Liver (tissue), 9 donors: ENCODE data around the gene ENTHD1. TPM values are rescaled to one million over a fixed set of nuclear protein-coding genes. Genes with fewer than 3 reads are reported as not detected.

Experiments
- DNase-seq: peaks from one replicate; pipeline ENCODE4 v3.0.0-alpha.2; 2017; ENCODE audit warnings: low spot score
- H3K27ac ChIP-seq, 2 donors: one replicate each; pipeline ENCODE4 v1.7.0; 2013; ENCODE audit warnings: inconsistent platforms in 2 of 2, low read length in 2 of 2, control low read depth in 1 of 2, low read depth in 1 of 2, mild to moderate bottlenecking in 1 of 2
- H3K27me3 ChIP-seq, 4 donors: one replicate each; pipeline versions ENCODE4 v1.6.1 to v1.7.0; 2013; ENCODE audit warnings: low read length in 3 of 4, inconsistent platforms in 1 of 4, mild to moderate bottlenecking in 1 of 4, moderate library complexity in 1 of 4; ENCODE audit not compliant: control insufficient read depth in 4 of 4, insufficient read depth in 4 of 4
- H3K36me3 ChIP-seq, 4 donors: one replicate each; pipeline versions ENCODE4 v1.6.1 to v1.7.0; 2013; ENCODE audit warnings: low read length in 3 of 4, mild to moderate bottlenecking in 3 of 4, low read depth in 1 of 4, moderate library complexity in 1 of 4; ENCODE audit not compliant: control insufficient read depth in 4 of 4, insufficient read depth in 3 of 4
- H3K4me1 ChIP-seq, 4 donors: one replicate each; pipeline versions ENCODE4 v1.6.1 to v1.7.0; 2013; ENCODE audit warnings: low read length in 3 of 4, mild to moderate bottlenecking in 3 of 4, moderate library complexity in 1 of 4; ENCODE audit not compliant: control insufficient read depth in 4 of 4, insufficient read depth in 4 of 4
- H3K4me3 ChIP-seq, 3 donors: one replicate each; pipeline versions ENCODE4 v1.6.1 to v1.7.0; 2013; ENCODE audit warnings: low read length in 3 of 3, control low read depth in 1 of 3, low read depth in 1 of 3, mild to moderate bottlenecking in 1 of 3
- H3K9ac ChIP-seq, 2 donors: one replicate each; pipeline ENCODE4 v1.7.0; 2013; ENCODE audit warnings: low read length in 2 of 2, mild to moderate bottlenecking in 2 of 2, moderate library complexity in 2 of 2, control low read depth in 1 of 2, low read depth in 1 of 2
- H3K9me3 ChIP-seq, 4 donors: one replicate each; pipeline versions ENCODE4 v1.6.1 to v1.7.0; 2013; ENCODE audit warnings: low read length in 3 of 4; ENCODE audit not compliant: control insufficient read depth in 4 of 4
- EGR1 ChIP-seq, 2 donors: IDR thresholded peaks; 2 replicates each; pipeline ENCODE4 v1.6.1; 2016 to 2018; ENCODE audit warnings: antibody characterized with exemption in 2 of 2, low read depth in 2 of 2
- FOXA1 ChIP-seq: IDR thresholded peaks from 2 replicates; pipeline ENCODE4 v1.6.1; 2016; ENCODE audit warnings: antibody characterized with exemption
- FOXA2 ChIP-seq: IDR thresholded peaks from 2 replicates; pipeline ENCODE4 v1.6.1; 2016; ENCODE audit warnings: antibody characterized with exemption
- HNF4A ChIP-seq, 2 donors: conservative IDR thresholded peaks; 2 replicates each; pipeline ENCODE4 v1.6.1; 2016; ENCODE audit warnings: antibody characterized with exemption in 2 of 2, mild to moderate bottlenecking in 2 of 2
- HNF4G ChIP-seq: IDR thresholded peaks from 2 replicates; pipeline ENCODE4 v1.6.1; 2016; ENCODE audit warnings: antibody characterized with exemption
- JUND ChIP-seq, 2 donors: IDR thresholded peaks; 2 replicates each; pipeline ENCODE4 v1.6.1; 2016; ENCODE audit warnings: antibody characterized with exemption in 2 of 2
- NR2F2 ChIP-seq: IDR thresholded peaks from 2 replicates; pipeline ENCODE4 v1.6.1; 2016; ENCODE audit warnings: antibody characterized with exemption
- RAD21 ChIP-seq, 2 donors: IDR thresholded peaks; 2 replicates each; pipeline ENCODE4 v1.6.1; 2016; ENCODE audit warnings: antibody characterized with exemption in 2 of 2, mild to moderate bottlenecking in 2 of 2
- REST ChIP-seq: IDR thresholded peaks from 2 replicates; pipeline ENCODE4 v1.6.1; 2016; ENCODE audit warnings: antibody characterized with exemption, mild to moderate bottlenecking
- RXRA ChIP-seq, 2 donors: IDR thresholded peaks; 2 replicates each; pipeline ENCODE4 v1.6.1; 2017 to 2018; ENCODE audit warnings: antibody characterized with exemption in 2 of 2, mild to moderate bottlenecking in 1 of 2
- SP1 ChIP-seq: IDR thresholded peaks from 2 replicates; pipeline ENCODE4 v1.6.1; 2018; ENCODE audit warnings: antibody characterized with exemption, mild to moderate bottlenecking
- TAF1 ChIP-seq: conservative IDR thresholded peaks from 2 replicates; pipeline ENCODE4 v1.6.1; 2016; ENCODE audit warnings: antibody characterized with exemption, mild to moderate bottlenecking
- YY1 ChIP-seq: IDR thresholded peaks from 2 replicates; pipeline ENCODE4 v1.6.1; 2016; ENCODE audit warnings: antibody characterized with exemption, mild to moderate bottlenecking
- ZBTB33 ChIP-seq: IDR thresholded peaks from 2 replicates; pipeline ENCODE4 v1.6.1; 2016; ENCODE audit warnings: antibody characterized with exemption
- WGBS: extraction: QIAGEN DNeasy Blood & Tissue Kit; methylation state at CpG from one replicate; pipeline ENCODE4 v1.1.7; 2013; 5-methylcytosine and 5-hydroxymethylcytosine counted together
- polyA plus RNA-seq, 2 donors: library from polyadenylated mRNA; stranded (reverse) in 1 of 2; unstranded in 1 of 2; fragments of 200-250 nt in 1 of 2; fragments of >200 nt in 1 of 2; fragmentation: Nextera tagmentation in 1 of 2; extraction: Ambion mirVana in 1 of 2; gene quantifications; one replicate each; pipeline versions ENCODE4 v1.2.1 to v1.2.3, GENCODE V29; 2013 to 2015
- total RNA-seq, 2 donors: library from RNA; depleted of rRNA; stranded (reverse); fragments of >200 nt; gene quantifications; one replicate each; pipeline ENCODE4 v1.2.3, GENCODE V29; 2014
- TF ChIP-seq, protein P1 (sequence below): fragments of 150-350 bp; IDR thresholded peaks from 2 replicates; pipeline ENCODE4 v1.5.1; 2017; ENCODE audit warnings: improper control_type of control experiment, low read depth, low read length; ENCODE audit not compliant: missing input control
- TF ChIP-seq, protein P2 (sequence below): IDR thresholded peaks from 2 replicates; pipeline ENCODE4 v1.6.1; 2016; ENCODE audit warnings: antibody characterized with exemption
- donor health status: healthy.
- donor health status: healthy.
- donor health status: healthy.
- donor health status: healthy.
- donor health status: healthy.

Gene ENTHD1
- total and polyA plus RNA-seq, 4 donors, result not detected

DNA sequence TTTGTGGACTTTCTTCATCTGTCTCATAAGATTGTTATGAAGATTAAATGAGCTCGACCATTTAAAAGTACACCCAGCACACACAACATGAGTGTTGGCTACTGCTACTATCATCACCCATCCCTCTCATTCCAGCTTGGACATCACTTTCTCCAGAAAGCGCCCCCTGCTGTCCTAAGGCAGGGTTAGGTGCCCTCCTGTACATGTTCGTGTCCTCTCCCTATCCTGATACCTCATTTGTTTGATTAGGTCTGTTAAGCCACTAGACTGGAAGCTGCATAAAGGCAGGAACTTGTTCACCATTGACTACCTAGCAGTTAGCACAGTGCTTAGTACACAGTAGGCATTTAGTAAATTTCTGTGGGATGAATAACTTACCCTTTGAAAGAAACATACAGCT is 85.5 kb downstream of the ENTHD1 start:
- H3K4me3 ChIP-seq, result no peak overlapping the region
- TF ChIP-seq, protein P1, sequence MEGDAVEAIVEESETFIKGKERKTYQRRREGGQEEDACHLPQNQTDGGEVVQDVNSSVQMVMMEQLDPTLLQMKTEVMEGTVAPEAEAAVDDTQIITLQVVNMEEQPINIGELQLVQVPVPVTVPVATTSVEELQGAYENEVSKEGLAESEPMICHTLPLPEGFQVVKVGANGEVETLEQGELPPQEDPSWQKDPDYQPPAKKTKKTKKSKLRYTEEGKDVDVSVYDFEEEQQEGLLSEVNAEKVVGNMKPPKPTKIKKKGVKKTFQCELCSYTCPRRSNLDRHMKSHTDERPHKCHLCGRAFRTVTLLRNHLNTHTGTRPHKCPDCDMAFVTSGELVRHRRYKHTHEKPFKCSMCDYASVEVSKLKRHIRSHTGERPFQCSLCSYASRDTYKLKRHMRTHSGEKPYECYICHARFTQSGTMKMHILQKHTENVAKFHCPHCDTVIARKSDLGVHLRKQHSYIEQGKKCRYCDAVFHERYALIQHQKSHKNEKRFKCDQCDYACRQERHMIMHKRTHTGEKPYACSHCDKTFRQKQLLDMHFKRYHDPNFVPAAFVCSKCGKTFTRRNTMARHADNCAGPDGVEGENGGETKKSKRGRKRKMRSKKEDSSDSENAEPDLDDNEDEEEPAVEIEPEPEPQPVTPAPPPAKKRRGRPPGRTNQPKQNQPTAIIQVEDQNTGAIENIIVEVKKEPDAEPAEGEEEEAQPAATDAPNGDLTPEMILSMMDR, result peak; percentile 18
- no peak for TF ChIP-seq NR2F2
- TF ChIP-seq RAD21 (IDR thresholded peaks at IDR 0.05), result peak in 1 of 2 donors; percentile 53
- DNase-seq, result peak; percentile 62
- WGBS, result 23% methylated on average over 3 of the region's 3 CpGs
- H3K27ac ChIP-seq, result no peak overlapping the region
- no peaks in the 10 kb centered on the region for H3K4me1 ChIP-seq
- H3K36me3 ChIP-seq, result no peaks in the 10 kb centered on the region
- H3K27me3 ChIP-seq, result peaks cover 0 to 12% (median 2%) of the 10 kb centered on the region in 4 donors
- no peak overlapping the region for H3K9ac ChIP-seq
- H3K9me3 ChIP-seq, result no peaks in the 10 kb centered on the region

GRCh38 chr22:39806109-39806508 is 87.5 kb downstream of the ENTHD1 start:
- no peak for TF ChIP-seq HNF4G
- TF ChIP-seq SP1, result no peak
- TF ChIP-seq REST, result no peak
- no peak for TF ChIP-seq EGR1 (IDR thresholded peaks at IDR 0.05; ENCODE audit: low read depth in 2 of 2)
- TF ChIP-seq NR2F2, result no peak
- TF ChIP-seq RXRA (IDR thresholded peaks at IDR 0.05), result no peak
- TF ChIP-seq JUND (IDR thresholded peaks at IDR 0.05), result no peak
- no peak for TF ChIP-seq ZBTB33
- no peak for TF ChIP-seq TAF1
- H3K36me3 ChIP-seq, result no peaks in the 10 kb centered on the region
- H3K9ac ChIP-seq, result no peak overlapping the region
- no peak for DNase-seq
- no peak overlapping the region for H3K27ac ChIP-seq
- no peaks in the 10 kb centered on the region for H3K9me3 ChIP-seq
- H3K4me1 ChIP-seq, result no peaks in the 10 kb centered on the region
- 59% methylated on average over 2 of the region's 2 CpGs for WGBS
- H3K27me3 ChIP-seq, result peaks cover 0 to 15% (median 1%) of the 10 kb centered on the region in 4 donors
- no peak overlapping the region for H3K4me3 ChIP-seq

DNA sequence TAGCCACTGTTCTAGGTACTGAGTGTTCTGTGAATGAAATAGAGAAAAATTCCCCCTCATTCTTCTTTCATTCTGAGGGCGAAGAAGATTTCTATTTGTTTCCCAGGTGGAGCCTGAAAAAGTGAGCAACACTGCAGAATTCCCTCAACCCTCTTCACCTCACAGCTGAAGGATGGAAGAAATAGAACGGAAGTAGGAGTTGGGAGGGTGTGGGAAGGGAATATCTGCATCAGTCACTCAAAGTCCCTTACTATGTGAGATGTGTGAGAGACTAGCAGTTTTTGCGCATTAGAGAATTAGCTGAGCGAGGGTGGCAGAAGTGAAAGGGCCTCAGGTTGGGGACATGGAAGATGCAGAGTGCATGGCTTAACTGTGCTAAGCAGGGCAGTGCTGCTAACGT is 88.4 kb downstream of the ENTHD1 start:
- no peak overlapping the region for H3K27ac ChIP-seq
- no peaks in the 10 kb centered on the region for H3K9me3 ChIP-seq
- H3K27me3 ChIP-seq, result peaks cover 0 to 12% (median 1%) of the 10 kb centered on the region in 4 donors
- no peaks in the 10 kb centered on the region for H3K36me3 ChIP-seq
- H3K4me3 ChIP-seq, result no peak overlapping the region
- no peaks in the 10 kb centered on the region for H3K4me1 ChIP-seq
- TF ChIP-seq HNF4G (no peak), HNF4A (conservative IDR thresholded peaks at IDR 0.05) (no peak), TAF1 (no peak), EGR1 (IDR thresholded peaks at IDR 0.05; ENCODE audit: low read depth in 2 of 2) (no peak), FOXA2 (no peak), RAD21 (IDR thresholded peaks at IDR 0.05) (no peak), NR2F2 (no peak), YY1 (no peak), ZBTB33 (no peak), JUND (IDR thresholded peaks at IDR 0.05) (no peak), FOXA1 (no peak)
- TF ChIP-seq, protein P2, sequence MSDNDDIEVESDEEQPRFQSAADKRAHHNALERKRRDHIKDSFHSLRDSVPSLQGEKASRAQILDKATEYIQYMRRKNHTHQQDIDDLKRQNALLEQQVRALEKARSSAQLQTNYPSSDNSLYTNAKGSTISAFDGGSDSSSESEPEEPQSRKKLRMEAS, result no peak
- TF ChIP-seq, protein P1, result no peak
- no peak for DNase-seq
- no peak overlapping the region for H3K9ac ChIP-seq
- 77% methylated on average over 5 of the region's 5 CpGs for WGBS
